B cell (primary cell): ENCODE data around the gene YES1. TPM values are rescaled to one million over a fixed set of nuclear protein-coding genes. Genes with fewer than 3 reads are reported as not detected.

Experiments
- ATAC-seq: fragments of 200-7000 bp; cut with Tn5 transposase; one replicate; pipeline ENCODE4 v1.10.0; 2021; ENCODE audit warnings: low read depth, mild to moderate bottlenecking, moderate number of reproducible peaks, moderate library complexity
- CTCF ChIA-PET: fragments of 350-600 bp; sonication (Branson Sonifier 250); formaldehyde crosslinking; loops from one replicate; lab custom pipeline; 2021; ENCODE audit warnings: antibody characterized with exemption, inconsistent platforms; lab: Charles Lee
- POLR2A ChIA-PET: fragments of 350-600 bp; sonication (Branson Sonifier 250); formaldehyde crosslinking; loops from one replicate; lab custom pipeline; 2021; ENCODE audit warnings: antibody characterized with exemption; lab: Charles Lee
- DNase-seq: peaks from one replicate; pipeline ENCODE4 v3.0.0; 2013
- H2AFZ ChIP-seq: 2 replicates; pipeline ENCODE4 v1.6.1; 2012; ENCODE audit warnings: mild to moderate bottlenecking, low read depth, low read length; ENCODE audit not compliant: insufficient read depth, poor library complexity, severe bottlenecking
- H3K27ac ChIP-seq, 2 donors: 1 replicate in 1 of 2; 2 replicates in 1 of 2; pipeline ENCODE4 v1.5.1; 2012 to 2013; ENCODE audit warnings: low read length in 2 of 2, mild to moderate bottlenecking in 2 of 2, moderate library complexity in 1 of 2
- H3K27me3 ChIP-seq, 4 experiments: fragments of 200-600 bp in 1 of 4; sonication (generic) in 1 of 4; replicated peaks in 1 of 4; 1 replicate in 2 of 4; 2 replicates in 2 of 4; pipeline versions ENCODE4 v1.6.1 to v1.7.0; 2013 to 2016; ENCODE audit warnings: low read length in 3 of 4, mild to moderate bottlenecking in 2 of 4, mixed read lengths in 1 of 4, moderate library complexity in 1 of 4; ENCODE audit not compliant: insufficient read depth in 4 of 4, control insufficient read depth in 3 of 4; ENCODE audit errors: control extremely low read depth in 1 of 4
- H3K36me3 ChIP-seq, 2 experiments: replicated peaks in 1 of 2; 1 replicate in 1 of 2; 2 replicates in 1 of 2; pipeline versions ENCODE4 v1.6.1 to v1.7.1; 2013; ENCODE audit warnings: low read length in 1 of 2; ENCODE audit not compliant: insufficient read depth in 2 of 2, control insufficient read depth in 1 of 2; ENCODE audit errors: control extremely low read depth in 1 of 2, extremely low read depth in 1 of 2
- H3K4me1 ChIP-seq, 2 donors: fragments of 200-600 bp in 1 of 2; sonication (generic) in 1 of 2; 1 replicate in 1 of 2; 2 replicates in 1 of 2; pipeline versions ENCODE4 v1.5.1 to v1.6.1; 2013 to 2017; ENCODE audit warnings: low read length in 2 of 2; ENCODE audit not compliant: control insufficient read depth in 2 of 2, insufficient read depth in 2 of 2
- H3K4me2 ChIP-seq: replicated peaks from 2 replicates; pipeline ENCODE3; 2012; ENCODE audit warnings: mild to moderate bottlenecking, low read depth, low read length; ENCODE audit not compliant: poor library complexity, severe bottlenecking
- H3K4me3 ChIP-seq, 5 experiments: fragments of 200-600 bp in 1 of 5; sonication (generic) in 1 of 5; 1 replicate in 3 of 5; 2 replicates in 2 of 5; pipeline versions ENCODE4 v1.5.1 to v1.7.0; 2011 to 2016; ENCODE audit warnings: low read length in 4 of 5, mild to moderate bottlenecking in 4 of 5, low read depth in 2 of 5, control low read depth in 1 of 5, moderate library complexity in 1 of 5; ENCODE audit not compliant: insufficient read depth in 1 of 5; ENCODE audit errors: control extremely low read depth in 1 of 5, extremely low read depth in 1 of 5
- H3K79me2 ChIP-seq: fragments of 200-600 bp; sonication (generic); one replicate; pipeline ENCODE4 v1.6.0; 2016; ENCODE audit warnings: low read length; ENCODE audit not compliant: control insufficient read depth, insufficient read depth
- H3K9ac ChIP-seq: fragments of 200-600 bp; sonication (generic); 2 replicates; pipeline ENCODE4 v1.6.1; 2017; ENCODE audit warnings: mild to moderate bottlenecking, low read length, moderate library complexity
- H3K9me3 ChIP-seq, 3 donors: one replicate each; pipeline versions ENCODE4 v1.6.1 to v1.7.1; 2013; ENCODE audit warnings: low read length in 2 of 3; ENCODE audit not compliant: control insufficient read depth in 2 of 3, insufficient read depth in 1 of 3; ENCODE audit errors: control extremely low read depth in 1 of 3
- H4K20me1 ChIP-seq: 2 replicates; pipeline ENCODE4 v1.6.0; 2012; ENCODE audit warnings: mild to moderate bottlenecking, low read length; ENCODE audit not compliant: insufficient read depth, control insufficient read depth, poor library complexity, severe bottlenecking
- H3K27ac Mint-ChIP-seq: one replicate; pipeline ENCODE4 v1.8.0; 2021; ENCODE audit warnings: mixed read lengths
- H3K27me3 Mint-ChIP-seq: one replicate; pipeline ENCODE4 v1.8.0; 2021; ENCODE audit warnings: mixed read lengths
- H3K4me1 Mint-ChIP-seq: one replicate; pipeline ENCODE4 v1.8.0; 2021; ENCODE audit warnings: mixed read lengths
- H3K4me3 Mint-ChIP-seq: one replicate; pipeline ENCODE4 v1.8.0; 2021; ENCODE audit warnings: mixed read lengths
- H3K9me3 Mint-ChIP-seq: one replicate; pipeline ENCODE4 v1.8.0; 2022; ENCODE audit warnings: mixed read lengths; ENCODE audit not compliant: insufficient read depth
- CTCF ChIP-seq: fragments of 200-600 bp; IDR thresholded peaks from one replicate; pipeline ENCODE4 v1.8.0; 2022; ENCODE audit warnings: antibody characterized with exemption, mild to moderate bottlenecking
- EZH2 ChIP-seq: IDR thresholded peaks from 2 replicates; pipeline ENCODE4 v1.6.1; 2012; ENCODE audit warnings: borderline replicate concordance, low read depth, mild to moderate bottlenecking, moderate library complexity, low read length; ENCODE audit not compliant: insufficient read depth, poor library complexity, severe bottlenecking
- WGBS: methylation state at CpG from one replicate; pipeline ENCODE4 v1.1.5; 2013; ENCODE audit warnings: missing lambda C conversion rate; ENCODE audit not compliant: insufficient coverage; 5-methylcytosine and 5-hydroxymethylcytosine counted together
- intact Hi-C: fragments of 100-400 bp; cut with micrococcal nuclease; formaldehyde crosslinking; loops from one replicate; pipeline ENCODE4 v1.10.0; 2022
- polyA plus RNA-seq: library from polyadenylated mRNA; depleted of rRNA; stranded (reverse); fragments of >200 nt; gene quantifications from 2 replicates; pipeline ENCODE4 v1.2.3, GENCODE V29; 2012
- small RNA-seq: library from RNA; depleted of rRNA; stranded (forward); fragments of <200 nt; gene quantifications from one replicate; pipeline ENCODE3, GENCODE V24; 2012; ENCODE audit warnings: low replicate concordance, low read depth; ENCODE audit not compliant: insufficient read length
- total RNA-seq, 2 donors: library from RNA; stranded (reverse); fragments of 120-200 nt in 1 of 2; gene quantifications; 1 replicate in 1 of 2; 2 replicates in 1 of 2; pipeline versions ENCODE4 v1.2.3 to v1.2.4, GENCODE V29; 2013 to 2022

The YES1 gene
- total and polyA plus RNA-seq, 2 donors (not counting 1 experiment from before 2014, with no cell fraction given) = 0.30 TPM; not detected in 1

GRCh38 chr18:673317-673716 is 138.7 kb downstream of the YES1 start:
- intact Hi-C loops = no loop called here
- Mint-ChIP-seq H3K4me3 (no peak overlapping the region), H3K9me3 (no peaks in the 10 kb centered on the region), H3K27ac (no peak overlapping the region), H3K27me3 (no peaks in the 10 kb centered on the region), H3K4me1 (no peaks in the 10 kb centered on the region)
- H3K9me3 ChIP-seq = no peaks in the 10 kb centered on the region
- no CpG with 5 or more reads among the region's 3 CpGs for WGBS
- no peak overlapping the region for H3K27ac ChIP-seq
- ChIA-PET POLR2A (no interaction called here), CTCF (no interaction called here)
- H3K9ac ChIP-seq = no peak overlapping the region
- H3K27me3 ChIP-seq = no peaks in the 10 kb centered on the region
- TF ChIP-seq CTCF (no peak), EZH2 (no peak)
- H3K4me1 ChIP-seq = no peaks in the 10 kb centered on the region
- H4K20me1 ChIP-seq = no peaks in the 10 kb centered on the region
- ATAC-seq (no peak), DNase-seq (no peak)
- H3K4me3 ChIP-seq = no peak overlapping the region
- no peak overlapping the region for H2AFZ ChIP-seq
- H3K36me3 ChIP-seq = peaks cover 0 to 2% of the 10 kb centered on the region in 2 experiments
- no peaks in the 10 kb centered on the region for H3K79me2 ChIP-seq
- H3K4me2 ChIP-seq = no peak overlapping the region

Small RNAs within 50 kb of the gene (small RNA-seq; reads per million reads assigned to genes)
- gene BOLA2P1 (not detected), gene RNU1-109P (19.2 reads per million, percentile 89 among the genes with 10 or more reads in this experiment)

Other genes starting within 250 kb of the YES1 start
- gene CETN1, start 231.9 kb downstream of the YES1 start, total RNA-seq = not detected in 2 replicates
- gene CETN1, start 231.9 kb downstream of the YES1 start, polyA plus RNA-seq = not detected in 2 replicates
- gene CLUL1, start 215.3 kb downstream of the YES1 start, total RNA-seq = not detected in 2 replicates
- gene CLUL1, start 215.3 kb downstream of the YES1 start, polyA plus RNA-seq = not detected in 2 replicates
- gene TYMS, start 154.6 kb downstream of the YES1 start, total RNA-seq = 0.34 and 0.49 TPM in 2 replicates
- 1.1 and 1.3 TPM in 2 replicates for gene TYMS, start 154.6 kb downstream of the YES1 start, polyA plus RNA-seq
- gene ENOSF1, start 99.6 kb downstream of the YES1 start, total RNA-seq = 32.7 and 34.8 TPM in 2 replicates
- 2.2 and 8.0 TPM in 2 replicates for gene ENOSF1, start 99.6 kb downstream of the YES1 start, polyA plus RNA-seq
- not detected in 2 replicates for gene ADCYAP1, start 92.6 kb upstream of the YES1 start, total RNA-seq
- gene ADCYAP1, start 92.6 kb upstream of the YES1 start, polyA plus RNA-seq = not detected in 2 replicates